Fibroblast of skin of abdomen (primary cell): Measurements from ENCODE around the gene STKLD1.

Source experiments
- DNase-seq: peaks from one replicate; pipeline ENCODE4 v3.0.0-alpha.2; 2013

STKLD1 gene

GRCh38 chr9:133417541-133418461, 41.6 kb downstream of the STKLD1 start, which contains the start of gene REXO4:
Gene REXO4 (minus strand): TSS chr9:133418010. CDS start chr9:133417844, 166 bp downstream.
- DNase-seq = peak; percentile 89

- no peak for DNase-seq
These were observed 42.8 kb downstream of the STKLD1 start for GRCh38 chr9:133419005-133419404.

- no peak for DNase-seq
These were observed 44.2 kb downstream of the STKLD1 start for GRCh38 chr9:133420392-133420827.

- no peak for DNase-seq
These were observed 45.7 kb downstream of the STKLD1 start, which contains the start of gene ADAMTS13 for GRCh38 chr9:133421615-133422542. Gene ADAMTS13 (plus strand): TSS chr9:133422367. CDS start chr9:133422444, 77 bp downstream.

GRCh38 chr9:133423216-133423615, 47.0 kb downstream of the STKLD1 start:
- DNase-seq = no peak

GRCh38 chr9:133424187-133424586, 48.0 kb downstream of the STKLD1 start:
- DNase-seq = no peak

GRCh38 chr9:133425049-133425632, 49.0 kb downstream of the STKLD1 start:
- DNase-seq = no peak

- DNase-seq = no peak
These were observed 49.8 kb downstream of the STKLD1 start for GRCh38 chr9:133426011-133426410.

- DNase-seq = no peak
These were observed 51.6 kb downstream of the STKLD1 start for GRCh38 chr9:133427658-133428348.

- no peak for DNase-seq
These were observed 52.5 kb downstream of the STKLD1 start for GRCh38 chr9:133428617-133429101.

- DNase-seq = no peak
These were observed 53.0 kb downstream of the STKLD1 start for GRCh38 chr9:133429214-133429613.

GRCh38 chr9:133429641-133430161, 53.5 kb downstream of the STKLD1 start:
- no peak for DNase-seq

- DNase-seq = no peak
These were observed 54.1 kb downstream of the STKLD1 start for GRCh38 chr9:133430244-133430643.

GRCh38 chr9:133433351-133433843, 57.2 kb downstream of the STKLD1 start:
- DNase-seq = no peak

- DNase-seq = no peak
These were observed 60.5 kb downstream of the STKLD1 start for GRCh38 chr9:133436681-133437080.

GRCh38 chr9:133437753-133438531, 61.8 kb downstream of the STKLD1 start:
- no peak for DNase-seq

- no peak for DNase-seq
These were observed 63.2 kb downstream of the STKLD1 start for GRCh38 chr9:133439337-133439736.

GRCh38 chr9:133440874-133441273, 64.7 kb downstream of the STKLD1 start:
- DNase-seq = no peak

GRCh38 chr9:133441571-133441970, 65.4 kb downstream of the STKLD1 start:
- no peak for DNase-seq

- DNase-seq = no peak
These were observed 67.1 kb downstream of the STKLD1 start for GRCh38 chr9:133443248-133443647.
